Stomach (tissue), 4 donors: ENCODE measurements around the gene DOLK.

ENCODE experiments used
- EP300 ChIP-seq: sonication (generic); formaldehyde crosslinking; IDR thresholded peaks from one replicate; pipeline ENCODE4 v1.6.1; 2017; ENCODE audit warnings: antibody characterized with exemption
- POLR2A ChIP-seq, 4 donors: fragments of 450-650 bp; IDR thresholded peaks; one replicate each; pipeline ENCODE4 v1.6.1; 2016; ENCODE audit warnings: antibody characterized with exemption in 4 of 4, control low read depth in 2 of 4, mild to moderate bottlenecking in 1 of 4, moderate library complexity in 1 of 4
- POLR2AphosphoS5 ChIP-seq, 3 donors: sonication (generic); formaldehyde crosslinking; IDR thresholded peaks; one replicate each; pipeline ENCODE4 v1.6.1; 2016; ENCODE audit warnings: antibody characterized with exemption in 3 of 3
- TF ChIP-seq, protein P1 (sequence below), 7 experiments: fragments of 450-650 bp in 4 of 7; fragments of 200-600 bp in 3 of 7; sonication (generic) in 3 of 7; IDR thresholded peaks; one replicate each; pipeline ENCODE4 v1.5.1; 2016 to 2019; ENCODE audit warnings: antibody characterized with exemption in 7 of 7, control low read depth in 2 of 7, mild to moderate bottlenecking in 1 of 7

- TF ChIP-seq POLR2A (IDR thresholded peaks at IDR 0.05): no peak
- TF ChIP-seq, protein P1, sequence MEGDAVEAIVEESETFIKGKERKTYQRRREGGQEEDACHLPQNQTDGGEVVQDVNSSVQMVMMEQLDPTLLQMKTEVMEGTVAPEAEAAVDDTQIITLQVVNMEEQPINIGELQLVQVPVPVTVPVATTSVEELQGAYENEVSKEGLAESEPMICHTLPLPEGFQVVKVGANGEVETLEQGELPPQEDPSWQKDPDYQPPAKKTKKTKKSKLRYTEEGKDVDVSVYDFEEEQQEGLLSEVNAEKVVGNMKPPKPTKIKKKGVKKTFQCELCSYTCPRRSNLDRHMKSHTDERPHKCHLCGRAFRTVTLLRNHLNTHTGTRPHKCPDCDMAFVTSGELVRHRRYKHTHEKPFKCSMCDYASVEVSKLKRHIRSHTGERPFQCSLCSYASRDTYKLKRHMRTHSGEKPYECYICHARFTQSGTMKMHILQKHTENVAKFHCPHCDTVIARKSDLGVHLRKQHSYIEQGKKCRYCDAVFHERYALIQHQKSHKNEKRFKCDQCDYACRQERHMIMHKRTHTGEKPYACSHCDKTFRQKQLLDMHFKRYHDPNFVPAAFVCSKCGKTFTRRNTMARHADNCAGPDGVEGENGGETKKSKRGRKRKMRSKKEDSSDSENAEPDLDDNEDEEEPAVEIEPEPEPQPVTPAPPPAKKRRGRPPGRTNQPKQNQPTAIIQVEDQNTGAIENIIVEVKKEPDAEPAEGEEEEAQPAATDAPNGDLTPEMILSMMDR (IDR thresholded peaks at IDR 0.05): no peak
- no peak for TF ChIP-seq POLR2AphosphoS5 (IDR thresholded peaks at IDR 0.05)
- TF ChIP-seq EP300: no peak
These were observed 44.3 kb downstream of the DOLK start for GRCh38 chr9:128903079-128903461.
